Measurements from ENCODE around the gene COL4A2.

DNA sequence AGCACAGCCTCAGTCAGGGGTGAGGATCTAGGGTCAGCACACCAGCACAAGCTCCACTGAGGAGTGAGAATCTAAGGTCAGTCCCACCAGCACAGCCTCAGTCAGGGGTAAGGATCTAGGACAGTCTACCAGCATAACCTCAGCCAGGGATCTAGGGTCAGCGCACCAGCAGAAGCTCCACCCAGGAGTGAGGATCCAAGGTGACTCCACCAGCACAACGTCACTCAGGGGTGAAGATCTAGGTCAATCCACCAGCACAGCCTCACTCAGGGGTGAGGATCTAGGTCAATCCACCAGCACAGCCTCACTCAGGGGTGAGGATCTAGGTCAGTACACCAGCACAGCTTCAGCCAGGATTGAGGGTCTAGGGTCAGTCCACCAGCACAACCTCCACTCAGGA lies 189.9 kb downstream of the COL4A2 start:
- TF ChIP-seq POLR2A (IDR thresholded peaks at IDR 0.05; ENCODE audit: low read depth), result no peak
- TF ChIP-seq, protein P1, sequence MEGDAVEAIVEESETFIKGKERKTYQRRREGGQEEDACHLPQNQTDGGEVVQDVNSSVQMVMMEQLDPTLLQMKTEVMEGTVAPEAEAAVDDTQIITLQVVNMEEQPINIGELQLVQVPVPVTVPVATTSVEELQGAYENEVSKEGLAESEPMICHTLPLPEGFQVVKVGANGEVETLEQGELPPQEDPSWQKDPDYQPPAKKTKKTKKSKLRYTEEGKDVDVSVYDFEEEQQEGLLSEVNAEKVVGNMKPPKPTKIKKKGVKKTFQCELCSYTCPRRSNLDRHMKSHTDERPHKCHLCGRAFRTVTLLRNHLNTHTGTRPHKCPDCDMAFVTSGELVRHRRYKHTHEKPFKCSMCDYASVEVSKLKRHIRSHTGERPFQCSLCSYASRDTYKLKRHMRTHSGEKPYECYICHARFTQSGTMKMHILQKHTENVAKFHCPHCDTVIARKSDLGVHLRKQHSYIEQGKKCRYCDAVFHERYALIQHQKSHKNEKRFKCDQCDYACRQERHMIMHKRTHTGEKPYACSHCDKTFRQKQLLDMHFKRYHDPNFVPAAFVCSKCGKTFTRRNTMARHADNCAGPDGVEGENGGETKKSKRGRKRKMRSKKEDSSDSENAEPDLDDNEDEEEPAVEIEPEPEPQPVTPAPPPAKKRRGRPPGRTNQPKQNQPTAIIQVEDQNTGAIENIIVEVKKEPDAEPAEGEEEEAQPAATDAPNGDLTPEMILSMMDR (IDR thresholded peaks at IDR 0.05), result no peak
- no peak for TF ChIP-seq POLR2AphosphoS5 (IDR thresholded peaks at IDR 0.05)
- TF ChIP-seq EP300 (IDR thresholded peaks at IDR 0.05), result no peak

Measured in esophagus muscularis mucosa (tissue), 4 donors.